GM19035 (cell line): ENCODE data around the gene CHGA.

ENCODE experiments used
- ATAC-seq: cut with Tn5 transposase; IDR thresholded peaks from one replicate; pipeline ENCODE4 v1.9.1; 2021; ENCODE audit not compliant: unreplicated experiment

CHGA gene, protein sequence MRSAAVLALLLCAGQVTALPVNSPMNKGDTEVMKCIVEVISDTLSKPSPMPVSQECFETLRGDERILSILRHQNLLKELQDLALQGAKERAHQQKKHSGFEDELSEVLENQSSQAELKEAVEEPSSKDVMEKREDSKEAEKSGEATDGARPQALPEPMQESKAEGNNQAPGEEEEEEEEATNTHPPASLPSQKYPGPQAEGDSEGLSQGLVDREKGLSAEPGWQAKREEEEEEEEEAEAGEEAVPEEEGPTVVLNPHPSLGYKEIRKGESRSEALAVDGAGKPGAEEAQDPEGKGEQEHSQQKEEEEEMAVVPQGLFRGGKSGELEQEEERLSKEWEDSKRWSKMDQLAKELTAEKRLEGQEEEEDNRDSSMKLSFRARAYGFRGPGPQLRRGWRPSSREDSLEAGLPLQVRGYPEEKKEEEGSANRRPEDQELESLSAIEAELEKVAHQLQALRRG

DNA sequence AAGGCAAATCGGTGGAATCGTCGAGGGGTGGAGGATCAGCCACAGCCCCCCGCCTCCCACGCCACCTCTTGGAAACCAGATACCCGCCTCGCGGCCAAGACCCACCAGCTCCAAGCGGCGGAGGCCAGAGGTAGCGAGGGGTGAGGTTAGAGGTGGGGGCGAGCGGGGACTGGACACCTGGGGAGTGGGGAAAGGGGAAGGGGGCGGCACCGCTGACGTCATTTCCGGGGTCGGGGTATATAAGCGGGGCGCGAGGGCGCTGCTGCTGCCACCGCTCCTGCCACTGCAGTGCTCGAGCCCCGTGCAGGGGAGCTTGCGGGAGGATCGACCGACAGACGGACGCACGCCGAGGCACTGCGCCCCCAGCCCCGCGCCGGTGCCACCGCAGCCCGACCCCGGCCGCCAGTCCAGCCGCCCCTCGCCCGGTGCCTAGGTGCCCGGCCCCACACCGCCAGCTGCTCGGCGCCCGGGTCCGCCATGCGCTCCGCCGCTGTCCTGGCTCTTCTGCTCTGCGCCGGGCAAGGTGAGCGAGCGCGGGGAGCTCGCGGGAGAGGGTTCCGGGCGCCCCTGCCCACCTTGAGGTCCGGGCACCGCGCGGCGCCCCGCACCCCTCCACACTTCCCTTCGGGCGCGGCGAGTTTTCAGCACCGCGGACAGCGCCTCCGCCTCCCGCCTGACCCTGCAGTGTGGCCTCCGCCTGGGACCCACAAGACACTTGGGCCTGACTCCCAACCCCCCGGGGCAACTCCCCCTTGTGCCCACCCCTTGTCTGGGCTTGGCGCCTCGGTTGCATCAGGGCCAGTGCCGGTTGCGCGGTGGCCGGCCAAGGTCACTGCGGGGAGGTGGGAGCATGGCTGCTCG lies at the start of gene CHGA:
Gene CHGA, plus strand, starts transcription at position 268 of the 861 bp plus-strand sequence. Its CDS starts 210 bp downstream, at position 478.
- ATAC-seq = no peak

DNA sequence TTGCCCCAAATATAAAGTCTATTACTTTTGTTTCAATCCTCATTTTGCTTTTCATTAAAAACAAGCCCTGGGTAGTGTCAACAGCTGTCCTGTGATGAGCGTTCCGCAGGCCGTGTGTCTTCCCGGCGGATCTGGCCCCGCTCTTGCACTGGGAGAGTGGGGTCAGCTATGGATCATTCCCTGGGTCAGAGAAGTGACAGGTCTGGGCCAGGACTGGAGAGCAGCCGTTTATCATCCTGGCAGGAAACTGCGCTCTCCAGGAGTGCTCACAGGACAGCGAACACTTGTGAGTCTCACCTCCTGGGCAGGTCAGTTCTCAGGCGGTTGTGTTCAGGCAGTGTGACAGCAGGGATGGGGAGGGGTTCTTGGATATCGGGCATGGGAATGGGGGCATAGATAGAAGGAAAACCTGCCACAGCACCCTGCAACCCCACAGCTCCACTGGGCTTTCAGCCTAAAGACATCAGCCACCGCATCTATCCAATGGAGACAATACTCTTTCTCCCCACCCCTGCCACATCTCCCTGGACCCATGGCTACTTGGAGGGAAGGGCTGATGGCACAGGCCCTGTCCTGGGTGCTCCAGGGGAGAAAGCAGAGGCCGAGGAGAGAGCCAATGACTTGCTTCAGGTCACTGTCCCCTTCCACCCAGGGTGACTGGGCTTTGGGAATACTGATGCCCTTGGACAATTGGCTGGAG lies 47.8 kb upstream of the CHGA start:
- ATAC-seq = no peak

DNA sequence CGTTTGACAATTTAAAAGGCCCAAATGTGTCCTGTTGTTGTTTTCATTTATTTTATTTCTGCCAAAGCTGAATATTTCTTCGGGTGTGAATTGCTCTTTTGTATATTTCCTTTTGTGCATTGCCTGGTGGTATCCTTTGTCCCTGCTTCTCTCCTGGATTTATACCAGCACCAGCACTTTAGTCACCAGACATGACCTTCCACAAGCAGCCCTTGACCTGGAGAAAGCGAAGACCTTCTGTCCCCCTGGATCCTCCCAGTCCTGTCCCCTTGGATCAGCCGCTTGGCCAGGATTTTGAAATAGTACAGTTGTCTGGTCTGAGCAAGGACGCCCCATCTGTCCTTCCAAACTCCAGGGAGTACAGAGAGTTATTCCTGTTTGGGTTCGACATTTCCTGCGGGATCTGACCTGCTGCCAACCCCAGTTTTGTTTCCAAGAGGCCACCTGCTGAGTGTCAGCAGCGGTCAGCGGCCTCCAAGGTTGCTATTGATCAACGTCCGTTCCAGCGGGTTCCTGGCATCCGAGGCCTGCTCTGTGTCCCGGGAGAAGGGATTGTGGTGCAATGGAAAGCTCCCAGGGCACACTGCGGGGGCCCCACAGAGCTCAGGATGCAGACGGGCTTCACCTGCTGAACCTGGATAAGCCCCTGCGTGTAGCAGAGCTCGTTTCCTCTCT lies 45.1 kb upstream of the CHGA start:
- ATAC-seq = no peak

DNA sequence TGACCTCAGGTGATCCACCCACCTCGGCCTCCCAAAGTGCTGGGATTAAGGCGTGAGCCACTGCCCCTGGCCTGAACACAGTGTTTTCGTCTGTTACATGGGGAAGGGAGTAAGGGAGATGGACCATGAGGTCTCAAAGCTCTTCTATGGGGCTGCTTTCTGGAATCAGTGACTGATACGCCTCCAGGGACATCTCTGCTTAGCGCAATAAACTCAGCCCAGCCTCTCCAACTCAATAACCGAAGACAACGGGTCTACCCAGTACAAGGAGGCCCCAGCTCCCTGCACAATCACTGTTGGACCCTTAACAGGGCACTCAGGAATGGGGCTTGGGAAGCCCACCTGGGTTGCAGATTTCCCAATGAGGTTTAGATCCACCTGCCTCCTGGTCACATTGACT lies 42.6 kb upstream of the CHGA start:
- ATAC-seq = no peak

DNA sequence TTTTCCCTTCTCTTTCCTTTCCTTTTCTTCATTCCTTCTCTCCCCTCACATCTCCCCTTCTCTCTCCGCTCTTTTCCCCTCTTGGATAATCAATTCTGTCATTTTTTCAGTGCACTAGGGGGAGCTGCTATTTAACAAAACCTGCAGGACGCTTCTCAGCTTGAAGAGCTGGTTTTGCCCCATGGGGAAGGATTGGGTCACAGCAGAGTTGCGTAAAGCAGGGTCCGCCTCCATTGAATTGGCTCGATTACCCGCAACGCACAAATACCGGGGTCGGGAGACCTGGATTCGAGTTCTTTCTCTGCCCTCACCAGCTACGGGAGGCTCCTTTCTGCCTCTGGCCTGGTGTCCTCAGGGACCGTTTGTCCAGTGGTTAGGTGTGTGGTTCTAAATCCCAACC lies 42.1 kb upstream of the CHGA start:
- ATAC-seq = no peak

DNA sequence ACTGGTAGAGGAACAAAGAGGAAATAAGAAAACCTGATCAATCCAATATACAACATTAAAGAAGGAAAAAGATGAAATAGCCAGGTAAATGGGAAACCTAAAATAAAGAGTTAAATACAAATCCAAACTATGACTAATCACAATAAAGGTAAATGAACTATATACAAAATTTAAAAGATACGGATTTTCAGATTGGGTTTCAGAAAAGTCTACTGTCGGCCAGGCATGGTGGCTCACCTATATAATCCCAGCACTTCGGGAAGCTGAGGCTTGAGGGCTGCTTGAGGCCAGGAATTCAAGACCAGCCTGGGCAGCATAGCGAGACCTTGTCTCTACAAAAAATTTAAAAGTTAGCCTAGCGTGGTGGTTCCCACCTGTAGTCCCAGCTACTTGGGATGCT lies 39.9 kb upstream of the CHGA start:
- no peak for ATAC-seq

DNA sequence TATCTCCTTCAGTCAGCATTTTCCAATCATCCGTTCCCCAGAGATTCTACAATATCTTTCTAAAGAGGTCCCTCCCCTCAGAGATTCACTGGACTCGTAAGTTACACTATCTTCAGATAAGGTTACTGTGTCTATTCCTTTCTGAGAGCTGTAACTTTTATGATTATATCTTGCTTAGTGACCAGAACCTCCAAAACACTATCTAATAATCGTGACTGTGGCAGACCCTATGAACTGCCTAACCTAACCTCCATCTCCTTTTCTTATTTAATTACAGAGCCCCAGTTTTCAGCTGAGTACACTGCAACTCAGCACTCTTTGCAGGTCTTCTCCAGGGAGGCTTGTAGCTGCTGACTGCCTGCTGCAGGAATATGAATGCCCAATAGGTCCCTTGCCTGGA lies 38.5 kb upstream of the CHGA start:
- ATAC-seq = no peak

DNA sequence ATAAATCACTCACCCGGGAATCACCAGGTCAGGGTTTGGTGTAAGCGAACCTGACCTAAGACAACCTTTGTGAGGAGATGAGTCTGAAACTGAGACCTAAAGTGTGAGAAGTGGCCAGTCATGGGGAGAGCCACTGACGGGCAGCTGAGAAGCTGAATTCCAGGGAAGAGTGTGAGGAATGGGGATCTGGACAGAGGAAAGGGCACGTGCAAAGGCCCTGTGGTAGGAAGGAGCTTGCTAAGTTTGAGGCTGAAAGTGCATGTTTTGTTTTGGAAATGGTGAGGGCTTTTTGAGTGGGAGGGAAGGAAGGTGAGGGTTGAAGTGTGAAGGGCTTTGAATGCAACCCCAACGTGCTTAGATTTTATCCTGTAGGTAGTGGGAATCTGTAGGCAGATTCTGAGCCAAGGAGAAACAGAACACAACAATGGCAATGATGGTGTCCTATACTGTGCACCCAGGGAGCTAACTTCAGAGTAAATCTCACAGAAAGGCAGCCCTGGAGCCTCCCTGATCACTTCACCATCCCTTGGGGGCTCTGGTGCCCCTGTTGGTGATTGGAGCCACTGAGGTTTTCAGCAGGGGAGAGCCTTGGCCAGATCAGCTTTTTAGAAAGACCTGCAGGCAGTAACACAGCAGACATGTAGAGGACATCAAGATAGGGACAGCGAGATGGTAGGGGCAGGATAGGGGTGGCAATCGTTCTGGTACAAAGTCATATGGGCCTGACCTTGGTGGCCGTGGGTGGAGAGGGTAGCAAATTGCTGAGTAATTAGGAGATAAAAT lies 37.5 kb upstream of the CHGA start:
- no peak for ATAC-seq

DNA sequence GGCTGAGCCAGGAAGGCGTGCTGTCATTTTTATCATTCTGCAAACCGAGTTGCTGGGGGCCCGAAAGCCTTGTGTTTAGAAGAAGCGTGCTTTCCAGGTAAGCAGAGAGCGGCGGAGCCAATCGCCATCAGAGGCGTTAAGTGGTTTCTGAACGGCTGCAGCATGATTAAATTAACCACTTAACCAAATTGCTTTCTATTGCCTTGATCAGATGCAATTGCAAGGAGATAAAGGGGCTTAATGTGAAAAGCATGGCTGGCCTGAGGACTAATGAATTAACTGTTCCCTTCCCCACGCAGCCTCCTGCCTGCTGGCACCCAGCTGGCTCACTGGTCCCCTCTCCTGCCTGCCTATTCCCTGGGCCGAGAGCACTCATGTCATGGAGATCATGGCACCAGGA lies 36.6 kb upstream of the CHGA start:
- ATAC-seq = no peak

DNA sequence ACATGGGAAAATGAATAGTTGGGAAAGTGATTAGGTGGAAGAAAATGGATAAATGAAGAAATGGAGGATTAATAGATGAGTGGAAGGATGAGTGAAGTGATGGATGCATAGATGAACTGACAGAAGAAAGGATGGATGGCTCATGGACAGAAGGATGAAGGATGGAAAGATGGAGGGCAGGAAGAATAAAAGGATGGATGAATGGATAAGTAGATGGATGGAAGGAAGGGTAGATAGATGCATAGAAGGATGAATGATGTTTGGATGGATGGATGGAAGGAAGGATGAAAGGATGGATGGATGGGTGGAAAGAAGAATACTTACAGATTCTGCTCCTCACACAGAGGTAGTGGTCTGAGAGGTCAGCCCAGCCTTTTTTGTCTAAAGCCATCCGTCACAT lies 35.8 kb upstream of the CHGA start:
- ATAC-seq = no peak

DNA sequence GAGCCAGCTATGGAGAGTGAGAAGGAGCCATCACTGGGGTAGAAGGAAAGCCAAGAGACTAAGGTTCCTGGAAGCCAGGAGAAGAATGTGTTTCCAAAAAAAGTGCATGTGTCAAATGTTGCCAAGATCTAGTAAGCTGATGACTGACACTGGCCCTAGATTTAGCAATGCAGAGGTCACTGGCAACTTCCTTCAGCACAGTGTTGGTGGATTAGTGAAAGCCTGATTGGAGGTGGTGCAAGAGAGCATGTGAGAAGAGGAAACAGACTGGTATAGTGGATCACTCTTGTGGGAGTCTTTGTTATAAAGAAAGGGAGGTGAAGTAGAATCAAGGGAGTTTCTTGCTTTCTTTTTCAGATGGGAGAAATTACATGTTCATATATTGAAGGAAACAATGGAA lies 34.1 kb upstream of the CHGA start:
- no peak for ATAC-seq

DNA sequence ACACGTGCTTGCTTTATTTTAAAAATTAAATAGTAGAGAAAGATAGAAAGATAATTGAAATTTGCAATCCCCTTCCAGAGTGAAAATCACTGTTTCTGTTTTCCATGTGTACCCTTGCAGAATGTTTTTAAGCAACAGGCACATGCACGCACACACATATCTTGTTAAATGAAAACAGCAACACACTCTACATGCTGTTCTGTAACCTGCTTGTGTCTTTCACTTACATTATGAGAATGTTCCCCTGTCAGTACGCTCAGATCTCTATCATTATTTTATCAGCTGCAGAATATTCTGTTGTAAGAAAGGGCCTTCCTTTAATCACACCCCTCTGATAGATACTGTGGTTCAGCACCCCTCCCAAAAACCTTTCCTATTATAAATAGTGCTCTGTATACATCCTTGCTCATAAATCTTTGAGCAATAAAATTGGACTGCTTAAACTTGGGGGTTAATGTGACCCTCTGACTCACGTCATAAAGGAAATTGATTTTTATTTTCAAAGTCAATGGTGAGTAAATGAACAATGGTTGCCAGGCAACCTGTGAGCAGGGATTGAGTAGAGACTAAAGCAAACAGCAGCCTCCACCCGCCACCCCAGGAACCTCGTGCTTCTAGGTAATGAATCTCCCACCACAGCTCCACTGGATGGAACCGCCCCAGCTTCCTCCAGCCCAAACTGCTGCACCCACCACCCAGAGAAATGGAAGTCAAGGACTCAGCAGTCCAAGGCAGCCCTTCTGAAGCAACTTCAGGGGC lies 31.9 kb upstream of the CHGA start:
- ATAC-seq = no peak

DNA sequence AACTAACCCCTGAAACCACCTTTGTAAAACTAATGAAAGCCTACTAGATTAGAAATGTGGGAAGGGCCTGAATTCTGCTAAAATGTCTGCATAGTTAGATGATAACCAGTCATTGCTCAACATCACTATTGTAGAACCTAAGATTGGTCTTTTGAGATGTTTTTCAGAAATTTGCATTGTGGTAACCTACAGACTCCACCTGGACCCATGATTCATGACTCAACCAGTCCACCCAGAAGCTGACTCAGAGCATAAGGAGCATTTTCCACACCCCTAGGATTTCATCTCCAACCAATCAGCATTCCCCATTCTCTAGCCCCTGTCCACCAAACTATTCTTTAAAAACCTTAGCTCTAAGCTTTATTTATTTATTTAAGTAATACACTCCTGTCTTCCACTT lies 30.4 kb upstream of the CHGA start:
- ATAC-seq = no peak

DNA sequence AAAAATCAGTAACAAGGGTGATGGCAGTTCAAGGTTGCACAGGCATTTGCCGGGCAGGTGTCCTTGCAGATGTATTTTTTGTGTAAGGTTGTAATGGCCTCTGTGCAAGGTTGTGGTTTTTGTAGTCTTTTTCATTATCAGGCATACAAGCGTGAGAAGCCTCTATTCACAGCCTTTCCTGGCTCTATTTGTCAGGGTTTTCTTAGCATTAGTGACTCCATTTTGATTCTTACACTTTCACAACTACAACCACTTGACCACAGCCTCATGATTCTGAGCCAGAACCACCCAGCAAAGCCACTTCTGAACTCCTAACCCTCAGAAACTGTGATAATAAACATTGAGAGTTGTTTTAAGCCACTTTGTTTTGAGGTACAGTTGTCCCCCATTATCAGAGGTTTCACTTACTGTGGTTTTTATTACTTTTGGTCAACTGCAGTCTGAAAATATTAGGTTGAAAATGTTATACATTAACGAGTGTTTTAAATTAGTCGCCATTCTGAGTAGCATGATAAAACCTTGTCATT lies 27.5 kb upstream of the CHGA start:
- ATAC-seq = no peak

DNA sequence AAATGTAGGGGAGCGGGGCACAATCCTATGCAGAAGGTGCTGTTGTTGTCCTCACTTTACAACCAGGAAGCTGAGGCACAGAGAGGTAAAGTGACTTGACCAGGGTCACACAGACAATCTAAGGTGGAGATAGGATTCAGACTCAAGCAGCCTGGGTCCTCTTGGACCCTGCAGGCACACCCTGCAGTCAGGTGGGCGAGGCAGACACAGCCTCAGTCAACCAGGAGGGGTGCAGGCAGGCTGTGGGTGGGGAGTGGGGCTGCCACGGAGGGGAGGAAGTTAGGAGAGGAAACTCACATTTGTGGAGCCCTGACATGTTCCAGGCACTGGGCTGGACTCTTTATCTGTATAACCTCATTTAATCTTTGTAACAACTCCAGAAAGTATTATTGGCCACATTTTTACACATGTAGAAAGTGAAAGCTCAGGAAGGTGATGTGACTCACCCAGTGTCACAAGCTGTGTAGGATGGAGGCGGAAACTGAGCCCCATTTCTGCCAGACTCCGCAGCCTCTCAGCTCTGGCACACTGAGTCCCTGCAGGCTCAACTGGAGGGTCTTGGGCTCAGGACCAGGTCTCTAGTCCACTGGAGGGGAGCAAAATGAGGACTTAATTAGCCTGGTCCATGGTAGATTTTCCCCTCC lies 24.9 kb upstream of the CHGA start:
- no peak for ATAC-seq

DNA sequence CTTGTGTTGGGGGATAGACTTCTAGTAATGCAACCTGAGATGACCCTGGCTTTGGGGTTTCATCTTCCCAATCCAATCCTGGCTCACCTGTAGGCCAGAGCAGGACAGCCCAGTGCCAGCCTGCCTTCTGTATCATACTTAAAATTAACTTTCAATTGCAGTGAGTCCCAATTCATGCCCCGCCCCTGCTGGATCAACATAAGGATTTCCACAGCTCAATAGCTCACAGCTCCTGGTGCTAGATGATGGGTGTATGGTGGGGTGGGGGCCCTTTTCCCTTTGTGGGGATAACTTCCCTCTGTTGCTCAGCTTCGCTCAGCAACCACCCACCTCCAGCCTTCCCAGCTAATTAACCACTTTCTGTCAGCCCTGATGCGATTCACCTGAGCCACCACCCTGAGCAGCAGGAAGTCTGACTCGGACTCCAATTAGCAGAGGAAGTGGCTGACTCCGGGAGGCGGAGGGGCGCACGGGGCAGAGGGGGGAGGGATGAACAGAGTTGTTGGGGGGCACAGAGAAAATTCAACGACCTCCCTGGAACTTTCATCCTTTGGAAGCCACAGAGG lies 24.3 kb upstream of the CHGA start:
- ATAC-seq = no peak

DNA sequence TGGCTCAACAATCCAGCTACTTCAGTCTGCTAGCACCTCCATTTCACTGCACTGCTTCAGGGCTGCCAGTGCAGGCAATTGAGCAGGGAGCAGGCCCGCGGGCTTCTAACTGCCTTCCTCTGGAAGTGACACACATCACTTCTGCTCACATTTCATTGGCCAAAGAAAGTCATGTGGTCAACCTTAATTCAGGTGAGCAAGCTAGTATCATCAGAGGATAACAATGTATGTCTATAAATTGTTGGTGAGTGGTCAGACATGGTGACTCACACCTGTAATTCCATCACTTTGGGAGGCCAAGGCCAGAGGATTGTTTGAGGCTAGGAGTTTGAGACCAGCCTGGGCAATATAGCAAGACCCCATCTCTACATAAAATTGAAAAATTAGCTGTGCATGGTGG lies 22.3 kb upstream of the CHGA start:
- ATAC-seq = no peak

DNA sequence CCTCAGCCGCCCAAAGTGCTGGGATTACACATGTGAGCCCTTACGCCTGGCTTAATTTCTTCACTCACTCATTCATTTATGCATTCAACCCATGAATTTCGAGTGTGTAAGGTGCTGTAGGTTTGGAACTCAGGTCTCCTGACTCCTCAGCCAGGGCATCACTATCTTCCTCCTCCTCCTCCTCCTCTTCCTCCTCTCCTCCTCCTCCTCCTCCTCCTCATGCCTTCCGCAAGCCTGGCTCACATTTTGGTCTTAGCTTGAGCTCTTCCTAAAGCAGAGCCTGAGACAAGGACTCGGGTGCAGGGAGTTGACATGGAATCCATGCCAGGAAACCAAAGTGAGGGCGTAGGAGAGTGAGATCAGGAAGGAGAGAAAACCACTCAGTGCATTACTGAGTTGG lies 20.8 kb upstream of the CHGA start:
- ATAC-seq = no peak
